Lung (tissue), 12 donors: Measurements from ENCODE around the gene ALDH4A1. TPM values are rescaled to one million over a fixed set of nuclear protein-coding genes. Genes with fewer than 3 reads are reported as not detected.

Source experiments
- ATAC-seq: fragments of 200-7000 bp; cut with Tn5 transposase; one replicate; pipeline ENCODE4 v1.9.1; 2020; ENCODE audit warnings: moderate number of reproducible peaks; ENCODE audit not compliant: insufficient read depth, low FRiP score
- DNase-seq, 3 donors: peaks; one replicate each; pipeline ENCODE4 v3.0.0-alpha.2; 2013 to 2017
- H3K27ac ChIP-seq, 2 donors: one replicate each; pipeline ENCODE4 v1.5.1; 2013; ENCODE audit warnings: mild to moderate bottlenecking in 2 of 2, moderate library complexity in 2 of 2, control low read depth in 1 of 2, inconsistent platforms in 1 of 2, low read depth in 1 of 2, low read length in 1 of 2
- H3K27me3 ChIP-seq, 3 donors: one replicate each; pipeline ENCODE4 v1.5.1; 2013; ENCODE audit warnings: low read length in 2 of 3; ENCODE audit not compliant: control insufficient read depth in 3 of 3, insufficient read depth in 3 of 3
- H3K36me3 ChIP-seq, 4 donors: one replicate each; pipeline ENCODE4 v1.5.1; 2013; ENCODE audit warnings: low read length in 4 of 4, mild to moderate bottlenecking in 1 of 4, moderate library complexity in 1 of 4; ENCODE audit not compliant: control insufficient read depth in 4 of 4, insufficient read depth in 4 of 4
- H3K4me1 ChIP-seq, 5 donors: one replicate each; pipeline ENCODE4 v1.5.1; 2013; ENCODE audit warnings: low read length in 5 of 5, mild to moderate bottlenecking in 2 of 5, moderate library complexity in 1 of 5; ENCODE audit not compliant: control insufficient read depth in 5 of 5, insufficient read depth in 5 of 5
- H3K4me3 ChIP-seq: one replicate; pipeline ENCODE4 v1.5.1; 2013; ENCODE audit warnings: mild to moderate bottlenecking, control low read depth, moderate library complexity
- H3K9ac ChIP-seq, 2 donors: one replicate each; pipeline ENCODE4 v1.5.1; 2013; ENCODE audit warnings: low read length in 2 of 2, control low read depth in 1 of 2; ENCODE audit not compliant: insufficient read depth in 1 of 2
- H3K9me3 ChIP-seq, 4 donors: one replicate each; pipeline ENCODE4 v1.5.1; 2013; ENCODE audit warnings: low read length in 3 of 4, mild to moderate bottlenecking in 1 of 4, moderate library complexity in 1 of 4; ENCODE audit not compliant: control insufficient read depth in 4 of 4, insufficient read depth in 3 of 4
- CTCF ChIP-seq: IDR thresholded peaks from 2 replicates; pipeline ENCODE4 v1.5.1; 2012; ENCODE audit warnings: mild to moderate bottlenecking; ENCODE audit errors: control extremely low read depth, extremely low read depth
- WGBS, 2 donors: extraction: QIAGEN DNeasy Blood & Tissue Kit; methylation state at CpG; one replicate each; pipeline ENCODE4 v1.1.7; 2013; 5-methylcytosine and 5-hydroxymethylcytosine counted together
- polyA plus RNA-seq, 2 donors: library from polyadenylated mRNA; stranded (reverse); fragments of 200-250 nt; gene quantifications; one replicate each; pipeline ENCODE4 v1.2.1, GENCODE V29; 2013
- total RNA-seq, 2 donors: library from RNA; depleted of rRNA in 1 of 2; stranded (reverse); fragments of >200 nt in 1 of 2; gene quantifications; one replicate each; pipeline ENCODE4 v1.2.1, GENCODE V29; 2014 to 2021
- donor health status: control.
- donor health status: control.
- donor health status: Bipolar disorder and iron deficiency.
- donor health status: healthy.
- donor health status: DM: yes; HTN: yes; CAD: no.

Gene ALDH4A1
- total and polyA plus RNA-seq, 4 donors, result 6.4 to 16.3 (median 11.2) TPM

- 97 to 99% methylated on average over 4 of the region's 4 CpGs for WGBS, 2 donors
- Histone ChIP-seq H3K9me3 (no peaks in the 10 kb centered on the region), H3K9ac (no peak overlapping the region), H3K4me1 (peaks cover 5 to 79% (median 50%) of the 10 kb centered on the region in 5 donors), H3K27ac (no peak overlapping the region), H3K4me3 (no peak overlapping the region), H3K36me3 (peaks cover 0 to 5% (median 0%) of the 10 kb centered on the region in 4 donors), H3K27me3 (no peaks in the 10 kb centered on the region)
- DNase-seq, result no peak
- no peak for TF ChIP-seq CTCF
- no peak for ATAC-seq
These were observed 40.8 kb upstream of the ALDH4A1 start for GRCh38 chr1:18943162-18943561.

- WGBS, 2 donors, result 72 to 79% methylated on average over 4 of the region's 4 CpGs
- peaks cover 5 to 74% (median 46%) of the 10 kb centered on the region in 5 donors for H3K4me1 ChIP-seq
- DNase-seq, result peak in 2 of 3 donors; percentile 48 to 61
- no peak overlapping the region for H3K4me3 ChIP-seq
- TF ChIP-seq CTCF, result no peak
- H3K27me3 ChIP-seq, result no peaks in the 10 kb centered on the region
- ATAC-seq, result no peak
- no peaks in the 10 kb centered on the region for H3K9me3 ChIP-seq
- peak overlapping the region; percentile 21 to 26 for H3K9ac ChIP-seq
- peak overlapping the region; percentile 37 to 59 for H3K27ac ChIP-seq
- H3K36me3 ChIP-seq, result peaks cover 0 to 5% (median 0%) of the 10 kb centered on the region in 4 donors
These were observed 40.0 kb upstream of the ALDH4A1 start for GRCh38 chr1:18942340-18942739.

- H3K4me1 ChIP-seq, result peaks cover 5 to 69% (median 46%) of the 10 kb centered on the region in 5 donors
- H3K9ac ChIP-seq, result peak overlapping the region; percentile 21 to 26
- WGBS, 2 donors, result 67 to 74% methylated on average over 18 of the region's 18 CpGs
- no peak overlapping the region for H3K4me3 ChIP-seq
- H3K36me3 ChIP-seq, result peaks cover 0 to 5% (median 0%) of the 10 kb centered on the region in 4 donors
- ATAC-seq (no peak), DNase-seq (peak; percentile 65 to 81 (median 66))
- no peaks in the 10 kb centered on the region for H3K27me3 ChIP-seq
- peak overlapping the region in 1 of 2 donors; percentile 37 for H3K27ac ChIP-seq
- H3K9me3 ChIP-seq, result no peaks in the 10 kb centered on the region
- no peak for TF ChIP-seq CTCF
These were observed 39.1 kb upstream of the ALDH4A1 start for GRCh38 chr1:18941221-18942141.
